ENCODE data around the gene WDR43.

The WDR43 gene

DNA sequence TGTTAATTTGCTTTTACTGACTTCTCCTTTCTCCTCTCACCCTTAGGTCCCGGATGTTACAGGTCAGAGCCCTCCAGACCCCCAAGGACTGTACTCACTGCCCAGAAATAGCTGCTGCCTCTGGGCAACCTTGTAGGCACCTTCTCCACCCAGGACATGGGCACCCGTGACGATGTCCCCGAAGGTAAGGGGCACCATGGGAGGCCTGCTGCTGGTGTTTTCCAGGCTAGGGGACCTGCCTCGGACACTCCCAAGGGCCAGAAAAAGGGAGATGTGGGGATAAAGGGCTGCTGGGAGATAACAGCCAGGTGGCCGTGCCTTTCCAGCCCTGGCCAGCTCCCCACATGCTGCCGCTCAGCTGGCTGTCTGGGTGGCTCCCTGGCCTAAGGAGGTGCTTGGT, 100.2 kb downstream of the WDR43 start:
- no peak overlapping the region for H3K9ac ChIP-seq (ENCODE audit: low read depth, low read length)
- H3K4me3 ChIP-seq (ENCODE audit: low read length) = no peak overlapping the region
- H3K27me3 ChIP-seq (ENCODE audit: insufficient read depth, low read length) = no peaks in the 10 kb centered on the region
- H3K9me3 ChIP-seq (ENCODE audit: insufficient read depth, low read depth, low read length) = no peaks in the 10 kb centered on the region
- 0 out of 2 replicates have a peak, but pooled peaks cover 4% of the 10 kb centered on the region for H3K4me1 ChIP-seq (ENCODE audit: insufficient read depth, low read length)
- no peaks in the 10 kb centered on the region for H3K36me3 ChIP-seq (ENCODE audit: insufficient read depth, low read length)
- 86% methylated on average over 7 of the region's 7 CpGs for WGBS
- no peak overlapping the region for H3K27ac ChIP-seq (ENCODE audit: low read depth, low read length)

DNA sequence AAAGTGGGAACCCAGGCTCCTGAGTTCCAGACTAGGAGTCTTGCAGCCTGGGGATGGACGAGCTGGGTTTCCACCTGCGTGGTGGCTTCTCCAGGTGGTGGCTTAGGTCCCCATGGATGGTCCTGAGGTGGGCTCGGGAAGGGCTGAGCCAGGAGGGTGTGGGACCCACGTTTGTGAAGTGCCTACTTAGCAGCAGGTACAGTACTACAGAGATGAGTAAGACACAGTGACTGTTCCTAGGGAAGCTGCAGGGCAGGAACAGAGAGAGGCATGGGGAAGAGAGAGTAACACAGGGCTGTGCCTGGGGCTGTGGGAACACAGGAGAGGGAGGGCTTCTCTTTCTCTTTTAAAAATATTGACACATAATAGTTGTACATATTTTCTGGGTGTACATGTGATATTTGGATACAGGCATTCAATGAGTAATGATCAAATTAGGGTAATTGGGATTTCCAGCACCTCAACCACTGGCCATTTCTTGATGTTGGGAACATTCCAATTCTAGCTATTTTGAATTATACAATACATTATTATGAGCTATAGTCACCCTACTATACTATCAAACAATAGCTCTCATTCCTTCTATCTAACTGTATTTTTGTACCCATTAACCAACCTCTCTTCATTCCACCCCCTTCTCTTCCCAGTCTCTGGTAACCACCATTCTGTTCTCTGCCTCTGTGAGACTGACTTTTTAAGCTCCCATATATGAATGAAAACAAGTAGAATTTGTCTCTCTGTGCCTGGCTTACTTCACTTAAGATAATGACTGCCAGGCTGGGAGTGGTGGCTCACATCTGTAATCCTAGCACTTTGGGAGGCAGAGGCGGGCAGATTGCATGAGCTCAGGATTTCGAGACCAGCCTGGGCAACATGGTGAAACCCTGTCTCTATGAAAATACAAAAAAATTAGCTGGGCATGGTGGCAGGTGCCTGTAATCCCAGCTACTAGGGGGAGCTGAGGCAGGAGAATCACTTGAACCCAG, 101.6 kb downstream of the WDR43 start:
- H3K36me3 ChIP-seq (ENCODE audit: insufficient read depth, low read length) = no peaks in the 10 kb centered on the region
- H3K27ac ChIP-seq (ENCODE audit: low read depth, low read length) = no peak overlapping the region
- H3K27me3 ChIP-seq (ENCODE audit: insufficient read depth, low read length) = no peaks in the 10 kb centered on the region
- WGBS = 83% methylated on average over 6 of the region's 6 CpGs
- H3K4me3 ChIP-seq (ENCODE audit: low read length) = no peak overlapping the region
- 0 out of 2 replicates have a peak, but pooled peaks cover 4% of the 10 kb centered on the region for H3K4me1 ChIP-seq (ENCODE audit: insufficient read depth, low read length)
- no peaks in the 10 kb centered on the region for H3K9me3 ChIP-seq (ENCODE audit: insufficient read depth, low read depth, low read length)
- H3K9ac ChIP-seq (ENCODE audit: low read depth, low read length) = no peak overlapping the region

DNA sequence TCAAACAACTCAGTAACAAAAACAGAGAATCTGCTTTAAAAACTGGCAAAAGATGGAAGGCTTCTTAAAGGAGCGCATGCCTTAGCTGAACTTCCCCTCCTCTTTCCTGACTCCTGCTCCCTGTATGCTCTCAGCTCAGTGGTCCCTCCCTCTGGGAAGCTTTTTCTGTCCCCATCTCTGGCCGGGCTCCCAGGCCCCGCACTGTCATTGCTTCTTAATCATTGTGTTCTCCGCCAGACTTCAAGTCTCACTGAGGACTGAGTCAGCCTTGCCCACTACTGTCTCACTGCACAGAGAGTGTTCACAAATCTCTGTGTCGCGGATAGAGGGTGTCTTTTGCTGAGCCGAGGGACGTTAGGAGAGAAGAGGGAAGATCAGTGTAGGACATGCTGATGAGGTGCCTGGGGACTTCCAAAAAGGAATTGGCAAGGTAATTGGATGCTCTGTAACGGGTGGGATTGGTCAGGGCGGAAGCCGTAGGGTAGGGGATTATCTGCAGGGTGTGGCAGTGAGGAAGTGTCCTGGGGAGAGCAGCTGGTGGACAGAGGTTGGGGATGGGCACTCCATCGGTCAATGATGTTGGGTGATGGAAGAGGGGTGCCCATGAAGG, 102.9 kb downstream of the WDR43 start:
- 0 out of 2 replicates have a peak, but pooled peaks cover 4% of the 10 kb centered on the region for H3K4me1 ChIP-seq (ENCODE audit: insufficient read depth, low read length)
- no peak overlapping the region for H3K27ac ChIP-seq (ENCODE audit: low read depth, low read length)
- 78% methylated on average over 12 of the region's 12 CpGs for WGBS
- no peak overlapping the region for H3K9ac ChIP-seq (ENCODE audit: low read depth, low read length)
- H3K9me3 ChIP-seq (ENCODE audit: insufficient read depth, low read depth, low read length) = no peaks in the 10 kb centered on the region
- no peaks in the 10 kb centered on the region for H3K27me3 ChIP-seq (ENCODE audit: insufficient read depth, low read length)
- no peak overlapping the region for H3K4me3 ChIP-seq (ENCODE audit: low read length)
- no peaks in the 10 kb centered on the region for H3K36me3 ChIP-seq (ENCODE audit: insufficient read depth, low read length)

Measured in HUES64 (cell line).